GM19240 (cell line): ENCODE measurements around the gene DLL1.

Experiments used
- DNase-seq: peaks from one replicate; pipeline ENCODE4 v3.0.0; 2011; ENCODE audit warnings: low spot score; ENCODE audit not compliant: insufficient read length

DLL1 gene

DNA sequence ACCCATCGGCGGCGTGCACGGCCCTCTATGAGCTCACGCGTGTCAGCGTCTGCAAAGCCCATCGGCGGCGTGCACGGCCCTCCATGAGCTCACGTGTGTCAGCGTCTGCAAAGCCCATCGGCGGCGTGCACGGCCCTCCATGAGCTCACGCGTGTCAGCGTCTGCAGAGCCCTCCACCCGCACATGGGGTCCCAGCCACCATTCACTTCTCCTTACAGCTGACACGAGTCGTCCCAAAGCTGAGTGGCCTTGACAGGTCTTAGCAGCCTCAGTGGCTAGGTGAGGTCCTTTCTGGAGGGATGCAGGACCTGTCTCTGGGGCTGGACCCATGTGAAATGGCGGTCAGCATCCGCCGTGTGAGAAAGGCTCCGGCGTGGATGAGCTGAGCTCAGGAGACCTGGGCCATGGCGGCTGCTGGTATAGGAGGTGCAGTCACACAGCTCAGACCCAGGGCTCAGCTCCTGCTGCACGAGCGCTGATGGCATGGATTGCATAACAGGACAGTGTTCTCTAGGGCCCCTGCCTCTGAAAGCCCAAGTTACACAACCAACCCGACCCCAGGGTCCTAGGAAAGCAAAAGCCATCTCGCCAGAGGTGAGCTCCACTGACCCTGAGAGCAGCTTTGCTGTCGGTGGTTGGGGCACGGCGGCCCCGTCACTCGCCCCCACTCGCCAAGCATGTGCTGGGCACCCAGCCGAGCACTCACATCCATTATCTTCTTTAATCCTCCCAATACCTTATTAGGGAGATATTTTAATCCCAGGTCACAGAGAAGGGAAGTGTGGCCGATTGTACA is 38.9 kb downstream of the DLL1 start:
- DNase-seq = no peak

DNA sequence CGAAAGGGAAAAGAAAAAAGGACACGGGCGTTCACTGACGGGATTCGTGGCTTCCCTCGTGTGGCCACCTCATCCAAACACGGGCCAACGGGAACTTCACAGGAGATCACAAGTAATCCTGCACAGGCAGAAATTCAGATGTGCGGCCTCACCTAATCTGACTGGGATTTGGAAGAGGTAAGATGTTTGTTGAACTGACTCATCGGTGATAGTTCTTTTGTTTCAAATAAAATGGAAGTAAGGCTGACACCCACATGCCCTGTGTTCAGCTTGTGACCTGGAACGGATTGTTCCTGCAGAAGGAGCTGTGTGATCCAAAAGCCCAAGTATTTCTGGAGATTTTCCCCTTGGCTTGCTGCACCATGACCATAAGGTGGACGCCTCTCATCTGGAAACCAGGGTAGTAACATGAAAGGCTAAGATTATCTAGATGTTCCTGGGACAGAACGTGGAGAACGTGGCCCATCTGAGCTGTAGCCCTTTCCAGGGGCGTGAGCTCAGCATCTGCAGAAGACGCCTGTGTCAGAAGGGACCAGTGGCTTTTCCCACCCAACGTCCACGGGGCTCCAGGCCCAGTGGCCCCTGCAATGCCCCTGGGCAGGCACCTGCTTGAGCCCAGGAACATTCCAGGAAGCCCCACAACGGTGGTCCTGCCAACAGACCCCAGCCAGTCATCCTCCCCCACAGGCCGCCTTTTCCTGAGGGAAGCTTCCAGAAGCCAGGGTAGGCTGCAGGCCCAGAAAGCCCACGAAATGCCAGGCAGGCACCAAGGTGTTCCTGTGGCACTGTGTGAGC is 39.7 kb downstream of the DLL1 start:
- no peak for DNase-seq

DNA sequence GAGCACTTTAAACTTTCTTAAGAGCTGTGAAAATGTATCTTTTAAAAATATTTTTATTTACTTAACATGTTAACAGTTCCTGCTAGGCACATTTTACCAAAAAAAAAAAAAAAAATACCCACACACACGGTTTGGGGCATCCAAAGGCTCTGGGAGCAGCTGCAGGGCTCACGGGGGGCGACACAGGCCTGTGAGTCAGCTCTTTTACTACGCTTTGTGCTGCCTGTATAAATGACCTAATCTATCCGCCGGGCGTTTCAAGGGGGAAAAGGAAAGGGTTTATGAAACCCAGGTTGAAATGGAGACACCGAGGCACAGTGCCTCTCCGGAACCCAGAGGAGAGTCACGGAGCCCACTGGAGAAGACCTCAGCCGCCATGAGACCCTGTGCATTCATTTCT is 40.4 kb downstream of the DLL1 start:
- no peak for DNase-seq

DNA sequence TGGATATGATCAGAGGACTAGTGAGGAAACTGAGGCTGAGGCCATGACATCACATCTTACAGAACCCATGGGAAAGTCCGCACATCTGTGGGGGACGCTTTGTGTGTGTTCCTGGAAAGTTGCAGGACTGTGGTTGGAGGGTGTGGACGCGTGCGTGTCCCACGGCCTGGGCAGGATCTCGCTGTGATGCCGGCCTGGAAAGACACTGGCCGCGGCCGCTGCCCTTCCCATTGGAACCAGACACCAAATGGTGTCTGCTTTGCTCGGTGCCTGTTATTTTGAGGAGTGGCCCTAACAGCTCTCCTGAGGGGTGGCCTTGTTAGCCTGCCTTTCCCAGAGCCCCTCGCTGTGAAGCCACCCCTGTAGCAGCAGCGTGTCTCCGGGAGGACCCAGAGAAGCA is 41.1 kb downstream of the DLL1 start:
- DNase-seq = no peak

DNA sequence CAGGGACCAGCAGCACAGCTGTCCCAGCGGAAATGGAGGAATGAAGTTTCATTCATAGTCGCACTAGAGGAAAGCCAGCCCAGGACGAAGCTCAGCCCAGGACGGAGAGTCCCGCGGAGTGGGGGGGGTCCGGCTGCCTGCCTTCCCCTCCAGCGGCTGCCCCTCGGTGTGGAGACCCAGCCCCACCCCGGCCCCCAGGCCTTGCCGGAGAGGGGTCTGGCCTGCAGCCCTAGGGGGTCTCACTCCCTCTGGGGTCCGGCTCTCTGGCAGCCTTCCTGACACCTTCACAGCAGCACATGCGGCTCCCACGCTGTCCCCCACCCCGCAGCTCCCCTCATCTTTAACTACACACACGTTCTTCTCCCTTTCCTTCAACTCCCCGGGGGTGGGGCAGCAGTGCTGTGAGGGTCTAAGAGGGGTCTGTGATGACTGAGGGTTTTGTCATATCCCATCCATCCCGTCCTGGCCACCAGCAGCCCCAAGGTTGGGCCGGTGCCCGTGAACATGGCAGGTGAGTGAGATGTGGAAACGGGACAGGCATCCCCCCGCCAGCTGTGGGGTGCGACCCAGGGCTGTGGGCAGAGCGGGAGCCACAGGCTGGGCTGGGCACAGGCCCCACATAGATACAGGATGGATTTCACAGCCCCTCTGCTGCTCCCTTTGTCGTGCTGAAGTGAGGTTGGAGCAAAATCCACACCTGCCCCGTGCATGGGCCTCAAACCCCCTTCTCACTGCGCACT is 41.8 kb downstream of the DLL1 start:
- no peak for DNase-seq

DNA sequence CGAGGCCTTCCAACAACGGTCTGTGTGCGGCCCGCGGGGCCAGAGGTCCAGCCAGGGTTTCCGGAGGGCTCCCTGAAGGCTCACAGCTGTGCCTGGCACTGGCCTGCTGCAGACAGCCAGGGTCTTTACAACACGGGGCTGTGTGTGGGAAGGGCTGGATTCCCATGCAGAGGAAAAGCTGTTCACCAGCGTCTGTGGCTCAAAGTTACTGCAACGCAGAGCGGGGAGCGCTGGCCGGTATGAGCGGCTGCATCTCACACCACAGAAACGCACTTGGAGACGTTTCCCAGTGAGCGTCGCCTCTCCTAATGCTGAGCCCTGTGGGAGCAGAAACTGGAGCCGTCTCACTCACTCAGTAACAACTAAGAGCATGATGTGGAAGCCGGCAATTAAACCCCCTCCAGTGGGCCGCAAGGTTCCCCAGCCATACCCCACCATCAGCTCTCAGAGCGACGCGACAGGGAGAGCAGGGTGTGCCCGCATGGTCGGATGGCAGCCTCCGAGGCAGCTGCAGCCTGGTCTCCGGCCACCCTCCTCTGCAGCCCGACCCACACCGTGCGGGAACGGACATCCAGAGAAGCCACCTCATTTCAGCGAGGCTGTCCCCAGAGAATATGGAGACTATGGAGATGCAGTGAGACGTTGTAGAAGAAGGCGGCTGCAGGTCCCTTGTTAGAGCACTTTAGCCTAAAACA is 42.6 kb downstream of the DLL1 start:
- no peak for DNase-seq

DNA sequence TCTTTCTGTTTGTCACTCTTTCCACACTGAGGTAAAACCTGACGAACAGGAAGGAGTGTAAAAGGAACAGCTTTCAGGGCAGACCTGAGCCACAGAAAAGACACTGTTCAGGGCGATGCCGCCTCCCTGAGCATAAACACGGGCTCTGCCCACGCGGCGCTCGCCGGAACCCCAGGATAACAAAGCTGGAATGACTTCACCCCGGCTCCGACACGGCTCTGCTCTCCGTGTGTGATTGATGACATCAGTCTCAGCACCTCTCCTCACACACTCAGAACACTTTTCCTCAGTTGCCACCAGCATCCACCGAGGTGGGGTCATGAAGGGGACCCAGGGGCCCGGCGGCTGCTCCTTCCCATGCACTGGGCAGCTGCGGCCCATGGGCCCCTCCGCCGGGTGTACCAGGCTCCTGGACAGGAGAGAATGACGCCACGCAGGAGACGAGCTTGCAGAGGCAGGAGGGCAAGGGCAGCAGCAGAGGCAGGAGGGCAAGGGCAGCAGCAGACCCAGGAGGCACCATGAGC is 43.6 kb downstream of the DLL1 start:
- no peak for DNase-seq

DNA sequence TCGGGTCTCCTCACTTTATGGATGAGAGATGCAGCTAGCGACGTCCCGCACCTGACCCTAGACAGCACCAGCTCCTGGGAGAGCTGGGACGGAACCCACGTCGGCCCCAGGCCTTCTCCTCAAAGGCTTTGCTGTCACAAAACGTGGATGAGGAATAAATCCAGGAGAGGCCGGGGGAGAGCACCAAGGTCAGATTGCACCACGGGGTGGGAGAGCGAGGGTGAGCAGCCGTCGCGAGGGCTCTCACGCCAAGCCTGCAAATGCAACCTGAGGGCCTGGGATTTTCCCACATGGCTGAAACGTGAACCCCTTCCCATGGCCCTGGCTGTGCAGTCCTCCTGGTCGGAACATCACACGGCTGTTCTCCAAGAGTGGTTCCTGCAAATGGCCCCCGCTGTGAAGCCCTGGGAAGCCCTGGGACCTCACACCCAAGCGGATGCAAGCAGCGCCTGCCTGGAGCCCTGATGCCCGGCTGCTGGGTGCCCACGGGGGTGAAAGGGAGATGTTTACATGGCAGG is 45.3 kb downstream of the DLL1 start:
- no peak for DNase-seq

DNA sequence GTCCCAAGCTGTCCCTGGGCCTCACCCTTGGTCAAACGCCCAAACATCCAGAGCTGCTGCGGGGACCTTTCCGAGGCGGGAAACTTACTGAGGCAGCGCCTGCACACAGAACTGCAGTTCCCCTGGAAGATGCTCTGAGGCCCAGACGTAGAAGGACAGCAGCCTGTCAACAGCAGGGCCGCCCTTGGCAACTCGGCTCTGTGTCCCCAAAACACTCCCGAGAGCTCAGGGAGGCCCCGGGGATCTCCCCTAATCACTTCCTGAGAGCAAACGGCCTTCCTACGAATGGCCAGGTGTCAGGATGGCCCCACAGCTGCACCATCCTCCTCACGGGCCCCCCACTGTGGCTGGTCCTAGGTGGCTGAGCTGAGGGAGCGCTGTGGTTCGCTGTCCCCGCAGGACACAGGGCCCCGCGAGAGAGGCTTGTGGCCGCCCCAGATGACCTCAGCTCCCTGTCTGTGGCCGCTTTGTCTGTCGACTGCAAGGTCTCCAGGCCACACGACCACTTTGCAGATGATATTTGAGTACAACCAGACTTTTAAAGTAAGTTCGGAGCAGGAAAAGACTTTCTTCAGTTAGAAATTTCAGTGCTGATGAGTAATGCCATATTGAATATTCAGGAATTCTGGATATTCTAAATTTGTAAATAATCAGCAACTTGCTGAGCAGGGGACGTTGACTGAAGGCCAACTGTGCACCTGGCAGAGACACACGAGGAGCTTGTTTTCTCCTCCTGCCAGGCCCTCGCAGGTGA is 46.0 kb downstream of the DLL1 start:
- DNase-seq = no peak

DNA sequence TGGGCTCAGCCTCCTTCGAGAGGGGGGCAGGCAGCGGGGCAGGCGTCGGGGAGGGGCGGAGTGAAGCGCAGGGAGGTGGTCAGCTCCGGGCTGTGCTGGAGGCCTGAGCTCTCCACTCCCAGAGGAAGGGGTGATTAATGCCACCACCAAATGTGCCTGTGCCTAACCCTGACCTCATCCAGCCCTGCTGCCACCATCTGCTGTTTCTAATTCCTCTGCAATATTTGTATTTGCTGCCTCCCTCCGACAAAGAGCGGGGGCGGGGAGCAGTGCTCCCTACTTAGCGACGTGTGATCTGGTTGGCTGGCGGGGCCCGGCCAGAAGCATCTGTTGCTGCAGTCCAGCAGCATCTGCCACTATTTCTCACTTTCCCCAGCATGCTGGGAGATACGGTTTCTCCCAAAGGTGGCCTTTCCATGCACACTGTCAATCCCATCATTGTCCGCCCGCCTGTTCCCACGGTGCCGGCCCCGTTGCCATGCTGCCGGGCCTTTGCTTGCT is 47.0 kb downstream of the DLL1 start:
- no peak for DNase-seq

DNA sequence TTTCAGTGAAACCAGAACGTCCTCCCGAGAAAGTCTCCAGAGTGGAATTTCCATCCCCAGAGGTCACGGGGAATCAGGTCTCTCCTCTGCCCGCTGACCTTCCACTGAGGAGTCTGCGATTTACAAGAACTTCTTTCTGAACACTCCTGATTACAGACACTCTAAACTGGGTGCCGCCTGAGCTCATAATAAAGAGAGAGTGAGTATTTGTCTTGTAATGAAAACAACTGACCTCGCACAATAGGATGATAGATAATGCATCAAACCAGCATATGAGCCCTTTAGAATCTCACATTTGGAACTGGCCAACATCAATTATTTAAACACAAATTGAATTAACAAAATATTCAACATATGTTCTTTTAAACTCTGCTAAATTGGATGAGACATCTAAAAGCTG is 47.5 kb downstream of the DLL1 start:
- DNase-seq = no peak

DNA sequence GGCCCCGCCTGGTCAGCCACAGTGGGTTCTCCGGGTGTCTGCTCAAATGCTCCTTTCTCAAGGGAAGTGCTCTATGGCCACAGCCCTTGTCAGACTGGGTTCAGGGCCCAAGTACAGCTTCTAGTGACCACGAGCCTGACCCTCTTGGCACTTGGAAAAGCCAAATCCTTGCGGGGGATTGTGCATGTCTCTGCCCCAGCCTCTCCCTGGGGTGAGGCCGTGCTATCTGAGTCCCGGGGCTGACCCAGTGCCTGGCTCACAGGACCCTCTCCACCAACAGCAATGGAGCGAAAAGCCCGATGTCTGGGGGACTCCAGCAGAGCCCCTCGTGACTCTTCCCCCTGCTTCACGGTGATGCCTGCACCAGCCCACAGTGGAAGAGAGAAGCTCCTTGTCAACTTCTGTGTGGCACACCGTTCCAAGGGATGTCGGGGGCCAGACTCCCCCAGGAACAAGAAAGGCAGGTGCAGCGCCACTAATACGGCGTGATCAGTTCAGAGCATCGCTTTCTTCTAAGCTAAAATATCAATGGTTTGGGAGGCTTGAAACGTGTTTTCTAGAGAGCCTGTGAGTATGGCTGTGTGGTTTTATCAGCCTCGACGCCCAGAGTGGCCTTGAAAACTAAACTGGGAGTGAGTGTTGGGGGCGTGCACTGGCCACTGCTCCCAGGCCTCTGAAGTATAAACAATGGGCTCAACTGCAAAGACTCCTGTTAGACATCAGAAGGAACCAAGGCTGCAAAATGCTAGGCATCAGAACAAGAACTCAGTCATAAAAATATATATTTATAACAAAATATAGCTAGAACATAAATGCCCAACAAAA is 51.9 kb downstream of the DLL1 start:
- DNase-seq = no peak

DNA sequence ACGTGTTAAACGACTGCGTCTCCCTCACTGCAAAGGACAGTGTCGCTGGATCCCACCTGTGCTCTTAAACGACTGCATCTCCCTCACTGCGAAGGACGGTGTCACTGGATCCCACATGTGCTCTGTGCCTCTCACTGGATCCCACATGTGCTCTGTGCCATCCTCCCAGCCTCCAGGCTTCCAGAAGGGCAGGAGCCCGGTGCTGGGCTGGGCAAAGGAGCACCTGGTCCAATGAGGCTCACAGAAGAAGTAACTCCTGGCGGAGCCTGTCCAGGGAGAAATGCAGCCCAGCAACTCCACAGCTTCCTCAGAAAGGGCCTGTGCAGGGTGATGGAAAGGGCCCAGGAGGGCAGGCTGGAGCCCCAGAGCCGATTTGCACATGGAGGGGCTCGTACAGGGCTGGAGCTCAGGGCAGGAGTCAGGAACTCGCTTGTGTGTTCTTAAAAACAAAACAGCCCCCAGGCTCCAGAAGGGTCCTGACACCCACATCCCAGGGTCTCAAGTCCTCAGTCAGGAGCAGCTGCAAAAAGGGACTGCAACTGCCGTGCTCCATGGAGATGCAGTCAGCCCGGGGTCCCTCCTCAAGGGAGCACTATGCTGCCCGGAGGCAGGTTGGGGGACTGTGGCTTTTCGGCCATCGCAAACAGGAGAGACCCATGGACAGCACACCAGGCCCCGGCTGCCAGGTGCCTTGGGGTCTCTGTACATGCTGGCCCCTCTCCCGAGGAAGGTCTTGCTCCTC is 52.7 kb downstream of the DLL1 start:
- no peak for DNase-seq

DNA sequence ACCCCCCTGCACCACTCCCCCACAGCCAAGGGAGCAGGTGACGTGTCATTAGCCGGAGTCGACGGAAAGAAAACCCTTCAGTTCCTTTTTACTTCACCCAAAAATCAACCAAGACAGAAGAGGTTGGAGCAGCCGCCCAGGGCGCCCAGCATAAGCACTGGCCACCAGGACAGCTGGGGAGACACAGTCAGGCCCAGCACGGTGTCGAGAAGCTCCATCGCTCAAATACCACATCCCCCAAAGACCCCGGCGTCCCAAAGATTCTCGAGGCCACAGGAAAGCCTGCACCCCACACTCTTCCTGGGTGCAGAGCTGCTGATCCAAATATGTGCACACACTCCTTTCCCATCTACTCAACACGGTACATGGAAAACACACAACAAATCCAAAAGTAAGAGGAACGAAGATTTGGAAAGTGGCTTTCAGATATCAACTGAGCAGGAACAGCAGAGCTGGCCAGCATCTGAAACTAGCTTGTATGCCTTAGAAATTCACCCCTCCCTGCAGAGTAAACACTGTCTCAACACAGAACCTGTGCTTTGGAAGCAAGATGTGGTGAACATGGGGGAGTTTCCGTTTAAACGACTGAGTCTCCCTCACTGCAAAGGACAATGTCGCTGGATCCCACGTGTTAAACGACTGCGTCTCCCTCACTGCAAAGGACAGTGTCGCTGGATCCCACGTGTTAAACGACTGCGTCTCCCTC is 54.6 kb downstream of the DLL1 start:
- no peak for DNase-seq

DNA sequence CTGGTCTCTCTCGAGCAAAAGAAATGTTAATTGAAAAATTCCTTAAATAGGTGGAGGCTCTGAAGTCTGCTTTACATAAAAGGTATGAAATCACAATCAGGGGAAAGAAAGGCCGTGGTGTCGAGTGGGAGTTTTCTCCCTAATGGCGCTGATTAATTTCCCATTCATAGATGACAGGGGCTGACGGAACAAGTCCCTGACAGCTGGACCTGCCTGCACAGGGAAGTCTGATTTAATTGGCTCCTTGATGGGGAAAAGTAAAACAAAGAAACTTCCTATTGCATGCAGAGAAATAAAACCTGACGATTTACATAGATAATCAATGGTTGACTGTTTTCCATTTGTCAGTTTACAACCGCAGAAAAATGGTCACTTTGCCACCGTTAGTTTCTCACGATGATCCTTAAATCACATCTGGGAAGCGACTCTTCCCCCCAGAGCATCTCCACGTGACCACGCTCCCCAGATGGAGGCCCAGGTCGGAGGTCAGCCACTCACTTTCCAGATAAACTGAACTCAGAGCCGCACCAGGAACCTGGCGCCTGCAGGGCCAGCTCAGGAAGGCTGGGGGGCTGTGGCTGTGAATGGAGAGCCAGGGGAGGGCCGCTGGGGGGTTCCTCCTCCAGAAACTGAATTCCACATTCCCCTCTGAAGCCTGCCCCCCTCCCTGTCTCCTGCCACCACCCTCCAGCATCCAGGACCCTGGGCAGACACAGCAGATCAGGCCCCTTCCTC is 55.3 kb downstream of the DLL1 start:
- DNase-seq = no peak

DNA sequence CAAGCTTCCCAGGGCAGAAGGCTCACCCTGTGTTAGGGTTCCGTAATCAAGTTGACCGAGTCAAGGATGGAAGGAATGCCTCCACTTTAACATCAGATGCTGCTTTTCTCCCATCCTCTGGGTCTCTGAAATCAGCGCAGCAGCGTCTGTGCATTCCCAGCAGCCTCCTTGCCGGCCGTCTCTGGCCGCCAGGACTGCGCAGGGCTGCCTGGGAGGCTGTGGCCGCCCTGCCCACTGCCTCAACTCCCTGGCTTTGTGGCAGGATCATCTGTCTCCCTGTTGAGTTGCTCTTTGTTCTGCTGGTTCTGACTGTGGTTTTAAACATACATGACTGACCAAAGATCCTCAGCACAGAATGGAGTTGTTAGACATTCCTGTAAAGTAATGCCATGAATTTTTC is 56.5 kb downstream of the DLL1 start:
- DNase-seq = no peak
